ENCODE data around the gene COL23A1.

The COL23A1 gene

DNA sequence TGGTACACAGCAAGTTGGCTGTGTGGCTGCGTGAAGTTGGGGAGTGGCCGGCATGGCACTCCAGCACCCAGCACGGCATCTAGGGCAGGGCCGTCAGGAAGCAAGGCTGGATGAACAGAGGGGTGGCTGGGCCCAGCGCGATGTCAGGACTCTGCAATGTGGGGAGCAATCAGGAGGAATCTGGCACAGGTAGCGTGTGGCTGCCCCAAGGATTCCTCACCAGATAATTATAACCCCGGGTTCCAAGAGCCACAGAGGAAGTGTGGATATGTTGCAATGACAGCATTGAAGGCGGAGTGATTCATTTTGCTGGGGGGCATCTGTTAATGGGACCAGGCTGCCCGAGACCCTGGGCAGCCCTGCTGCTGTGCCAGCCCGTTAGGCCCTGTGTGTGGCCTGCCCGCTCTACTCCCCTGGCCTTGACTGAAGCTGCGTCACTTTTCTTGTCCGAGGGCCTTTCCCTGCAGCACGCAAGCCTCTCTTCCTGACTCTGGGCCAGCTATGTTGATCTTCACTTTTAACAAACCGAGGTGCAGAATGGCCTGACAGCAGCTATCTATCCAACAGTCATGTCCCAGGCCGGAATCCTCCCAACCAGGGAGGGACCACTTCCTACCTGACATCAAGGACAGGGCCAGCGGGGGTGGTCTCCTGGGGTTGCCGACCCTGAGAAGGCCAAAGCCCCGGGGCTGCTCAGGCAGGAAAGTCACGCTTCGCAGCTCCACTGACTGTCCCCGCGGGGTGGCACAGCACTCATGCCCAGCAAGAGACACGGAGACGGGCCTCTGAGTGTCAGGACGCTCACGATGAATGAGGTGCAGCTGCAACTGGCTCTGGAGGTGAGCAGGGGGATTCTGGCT lies 239.6 kb downstream of the COL23A1 start:
- no peak for DNase-seq

DNA sequence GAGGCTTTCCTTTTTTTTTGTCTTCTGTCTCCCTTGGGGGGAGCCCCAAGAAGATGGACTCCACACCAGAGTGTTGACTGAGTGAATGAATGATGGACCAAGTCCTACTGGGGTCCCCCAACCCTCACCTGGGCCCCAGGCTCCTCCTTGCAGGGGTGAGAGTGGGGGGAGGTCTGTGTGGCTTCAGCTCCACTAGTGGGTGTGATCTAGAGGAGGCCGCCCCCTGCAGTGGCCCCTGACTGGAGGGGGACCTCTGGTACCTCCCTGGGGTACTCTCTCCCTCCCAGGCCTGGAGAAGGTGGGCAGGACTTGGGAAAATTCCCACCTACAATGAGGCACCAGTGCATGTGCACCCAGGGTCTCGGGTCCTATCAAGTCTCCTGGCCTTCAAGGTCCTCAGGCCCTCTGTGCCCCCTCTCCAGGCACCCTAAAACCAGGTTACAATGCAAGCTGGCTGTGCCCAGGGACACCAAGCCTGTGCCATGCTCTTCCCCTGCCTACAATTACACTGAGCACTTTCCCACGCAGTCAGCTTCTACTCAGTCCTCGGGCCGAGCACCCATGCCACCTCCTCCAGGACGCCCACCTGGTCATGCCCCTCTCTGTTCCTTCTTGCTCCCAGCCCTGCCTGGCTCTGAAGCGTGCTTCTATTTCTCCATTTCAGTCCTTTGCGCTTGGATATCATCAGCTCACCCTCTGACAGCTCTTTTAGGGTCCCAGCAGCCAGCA lies 240.4 kb downstream of the COL23A1 start:
- no peak for DNase-seq

DNA sequence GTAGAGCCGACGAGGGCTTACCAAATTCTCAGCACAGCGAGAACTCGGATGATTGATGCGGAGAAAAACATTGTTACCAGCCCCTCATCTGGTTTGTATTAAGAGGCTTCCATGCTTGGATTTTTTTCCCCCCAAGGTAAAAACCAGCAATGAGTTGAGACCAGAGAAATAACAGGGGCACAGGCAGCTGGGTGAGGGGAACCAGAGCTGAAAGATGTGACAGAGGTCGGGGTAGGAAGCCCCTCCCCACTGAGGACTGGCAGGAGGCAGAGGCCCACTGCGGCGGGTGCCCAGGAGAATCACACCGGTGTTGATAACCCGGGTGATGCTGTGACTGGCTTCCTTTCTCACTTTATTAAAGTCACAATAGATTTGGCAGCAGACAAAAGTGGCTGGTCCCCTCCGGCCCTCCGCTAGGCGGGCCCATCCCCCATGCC lies 241.1 kb downstream of the COL23A1 start:
- DNase-seq, result no peak

DNA sequence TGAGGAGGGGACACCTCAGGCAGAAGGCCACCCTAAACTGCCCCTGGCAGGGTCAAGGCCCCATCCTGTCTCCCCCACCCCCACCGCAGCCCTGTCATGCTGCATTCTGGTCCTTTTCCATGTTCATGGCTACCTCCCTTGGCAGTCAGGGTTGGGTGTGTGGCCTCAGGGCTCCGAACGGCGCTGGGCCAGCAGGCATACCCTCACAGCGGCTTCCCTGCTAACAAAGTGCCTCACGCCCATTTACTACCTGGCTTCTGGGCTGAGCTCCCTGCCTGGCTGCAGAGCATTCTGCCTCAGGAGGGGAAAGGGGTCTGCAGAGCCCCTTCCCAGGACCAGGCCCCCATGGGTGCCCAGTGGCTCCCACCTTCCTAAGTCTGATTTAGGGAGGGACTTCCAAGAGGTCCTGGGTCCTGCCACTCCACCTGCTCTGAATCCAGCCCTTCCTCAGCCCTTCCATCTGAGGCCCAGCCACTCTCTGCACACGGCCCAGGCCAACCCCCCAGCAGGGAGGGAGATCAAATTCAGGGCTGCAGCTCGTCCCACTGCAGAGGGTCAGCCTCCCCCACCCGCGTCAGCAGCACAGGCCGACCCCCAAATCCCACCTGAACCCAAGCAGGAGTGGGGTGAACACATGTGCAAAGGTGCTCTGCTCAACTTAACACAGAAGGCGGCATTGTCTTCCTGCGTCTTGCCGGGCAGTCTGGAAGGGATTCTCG lies 241.7 kb downstream of the COL23A1 start:
- no peak for DNase-seq

DNA sequence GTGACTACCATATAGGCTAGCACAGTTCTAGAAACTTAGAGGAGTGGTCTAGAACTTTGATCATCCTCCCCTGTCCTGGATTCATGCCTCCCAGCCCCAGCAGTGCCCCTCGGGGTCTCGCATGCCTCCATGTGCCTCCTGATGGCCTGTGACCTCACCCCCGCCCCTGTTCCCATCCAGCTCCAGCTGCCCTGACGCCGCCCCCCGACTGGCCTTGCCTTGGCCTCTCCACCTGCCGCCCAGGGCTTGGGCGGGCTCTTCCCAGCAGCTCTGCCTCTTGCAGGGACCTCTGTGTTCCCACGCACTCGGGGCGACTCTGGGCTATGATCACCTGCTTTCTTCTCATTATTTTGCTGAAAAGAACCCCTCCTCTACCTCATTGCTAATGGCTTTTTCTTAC lies 242.2 kb downstream of the COL23A1 start:
- DNase-seq, result no peak

DNA sequence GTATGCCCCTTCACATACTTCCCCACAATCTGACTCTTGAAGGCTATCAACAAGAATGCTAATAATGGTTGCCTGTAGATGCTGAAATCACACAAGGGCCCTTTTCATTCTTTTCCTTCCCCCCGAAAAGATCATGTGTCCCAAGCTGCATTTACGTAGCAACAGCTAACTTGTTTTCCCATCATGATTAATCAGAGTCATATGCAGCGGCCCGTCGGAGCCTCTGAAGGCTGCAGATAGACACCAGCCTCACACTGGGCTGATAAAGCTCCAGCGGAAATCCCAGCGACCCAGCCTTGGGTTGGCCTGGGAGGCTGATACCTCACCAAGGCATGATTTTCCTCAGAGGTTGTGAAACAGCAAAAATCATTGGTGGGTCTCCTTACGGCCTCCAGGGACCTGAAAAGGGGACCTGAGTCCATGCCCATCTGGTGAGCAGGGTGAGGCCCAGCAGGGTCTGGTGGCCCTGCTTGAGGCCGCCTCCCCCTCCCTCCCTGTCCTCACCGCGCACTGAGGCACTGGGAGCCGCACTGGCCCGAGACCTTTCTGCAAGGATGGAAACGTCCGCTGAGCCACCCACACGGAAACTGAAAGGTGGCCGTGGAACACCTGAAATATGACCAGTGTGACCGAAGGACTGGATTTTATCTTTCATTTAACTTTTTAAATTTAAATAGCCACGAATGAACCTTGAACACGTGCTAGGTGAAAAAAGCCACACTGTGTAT lies 243.4 kb downstream of the COL23A1 start:
- DNase-seq, result no peak

DNA sequence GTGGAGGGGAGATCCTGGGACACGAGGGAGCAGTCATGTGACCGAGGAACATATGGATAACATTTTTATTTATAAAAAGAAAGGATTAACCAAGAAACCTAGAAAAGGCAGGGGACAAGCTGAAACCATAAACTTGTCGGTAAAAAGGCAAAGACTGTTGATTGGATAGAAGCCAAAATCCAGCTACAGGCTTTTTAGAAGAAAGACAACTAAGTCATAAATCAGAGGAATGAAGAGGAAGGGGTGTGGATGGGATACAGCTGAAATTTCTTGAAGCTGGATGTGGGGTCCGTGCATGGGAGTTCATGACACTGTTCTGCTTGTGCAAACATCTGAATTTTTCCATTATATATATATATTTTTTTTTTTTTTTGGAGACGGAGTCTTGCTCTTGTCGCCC lies 246.9 kb downstream of the COL23A1 start:
- DNase-seq, result no peak

DNA sequence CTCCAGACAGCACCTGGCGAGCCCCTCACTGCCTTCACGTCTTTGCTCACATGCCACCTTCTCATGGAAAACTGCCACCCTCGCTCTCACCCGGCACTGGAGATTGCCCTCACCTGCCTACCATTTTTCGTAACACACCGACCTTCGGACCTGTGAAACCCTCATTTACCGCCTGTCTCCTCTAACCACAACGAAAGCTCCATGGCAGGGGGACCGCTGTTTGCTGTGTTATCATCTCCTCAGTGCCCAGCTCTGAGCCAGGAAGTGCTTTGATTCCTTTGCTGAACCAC lies 248.4 kb downstream of the COL23A1 start:
- no peak for DNase-seq

DNA sequence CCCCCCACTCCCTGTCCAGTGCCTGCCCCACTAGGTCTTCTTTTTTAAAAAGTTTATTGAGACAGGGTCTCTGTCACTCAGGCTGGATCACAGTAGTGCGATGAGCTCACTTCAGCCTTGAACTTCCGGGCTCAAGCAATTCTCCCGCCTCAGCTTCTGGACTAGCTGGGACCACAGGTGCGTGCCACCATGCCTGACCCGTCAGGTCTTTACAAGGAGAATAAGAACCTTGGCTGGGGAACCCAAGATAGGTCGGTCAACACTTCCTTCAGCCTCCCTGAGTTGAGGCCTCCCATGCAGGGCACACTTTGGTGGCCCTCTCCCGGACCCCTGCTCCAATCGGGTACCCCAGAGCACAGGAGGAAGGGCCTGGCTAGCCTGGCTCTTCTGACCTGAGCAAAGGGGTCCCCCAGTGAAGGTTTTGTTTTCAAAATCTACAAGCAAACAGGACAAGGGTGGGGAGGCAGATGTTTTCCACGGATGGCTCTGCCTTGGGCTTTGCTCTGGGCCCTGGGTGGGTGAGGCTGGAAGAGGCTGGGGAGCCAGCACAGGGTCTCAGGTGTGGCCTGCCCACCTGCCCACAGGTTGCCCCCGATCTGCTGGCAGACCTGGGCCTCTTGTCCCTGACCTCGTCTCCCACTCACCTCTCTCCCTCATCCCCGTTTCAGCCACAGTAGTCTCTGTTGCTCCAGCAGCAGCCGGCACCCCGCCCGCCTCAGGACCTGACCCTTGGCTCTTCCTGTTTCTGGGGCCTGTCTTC lies 248.9 kb downstream of the COL23A1 start:
- no peak for DNase-seq

DNA sequence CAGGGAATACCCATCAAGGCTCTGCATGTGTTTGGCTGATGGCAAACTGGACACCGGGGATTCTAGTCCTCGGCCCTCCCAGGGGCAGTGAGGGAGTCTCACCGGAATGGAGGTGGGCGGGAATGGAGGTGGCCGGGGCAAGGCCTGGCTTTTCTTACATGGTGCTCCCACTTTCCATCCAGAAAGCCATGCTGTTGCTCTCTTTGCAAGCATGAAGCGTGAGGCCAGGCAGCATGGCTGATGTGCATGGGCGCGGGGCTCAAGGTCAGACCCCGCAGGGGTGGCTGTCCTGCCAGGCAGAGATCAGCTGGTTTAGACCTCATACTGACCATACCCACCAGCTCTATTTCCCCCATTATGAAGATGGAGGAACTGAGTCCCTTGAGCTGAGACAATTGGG lies 249.6 kb downstream of the COL23A1 start:
- no peak for DNase-seq

DNA sequence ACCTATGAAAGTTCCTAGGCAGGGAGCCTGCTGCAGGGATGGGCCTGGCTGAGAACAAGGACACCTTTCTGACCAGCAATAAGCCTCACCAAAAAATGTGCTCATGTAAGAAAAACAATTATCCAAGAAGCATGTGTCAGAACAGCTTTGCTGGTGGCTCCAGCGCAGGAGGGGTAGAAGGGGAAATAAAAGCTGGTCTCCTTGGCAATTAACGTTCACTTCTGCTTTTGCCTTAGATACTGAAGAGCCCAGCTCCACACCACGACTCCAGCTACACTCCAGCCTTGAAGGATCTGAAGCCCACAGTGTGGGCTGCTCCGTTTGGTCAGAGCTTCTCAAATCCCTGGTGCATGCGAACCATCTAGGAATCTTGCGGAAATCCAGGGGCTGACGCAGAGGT lies 250.0 kb downstream of the COL23A1 start:
- no peak for DNase-seq

DNA sequence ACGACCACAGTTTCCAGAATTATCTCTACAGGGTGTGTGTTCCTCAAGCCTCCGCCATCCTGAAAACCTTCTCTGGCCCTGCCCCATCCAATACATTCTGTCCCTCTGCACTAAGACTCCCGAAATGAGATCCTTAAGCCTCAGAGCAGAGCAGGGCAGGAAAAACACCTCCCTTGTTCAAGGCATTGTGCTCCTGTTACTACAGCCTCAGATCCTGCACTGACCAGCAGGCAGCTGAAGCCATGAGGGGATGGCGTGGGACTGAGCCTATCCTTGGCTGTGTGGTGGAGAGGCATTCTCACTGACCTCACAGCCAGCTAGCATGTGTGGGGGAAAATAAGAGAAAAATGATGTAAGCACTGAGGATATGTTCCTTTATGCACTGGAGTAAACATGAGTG lies 250.9 kb downstream of the COL23A1 start:
- no peak for DNase-seq

DNA sequence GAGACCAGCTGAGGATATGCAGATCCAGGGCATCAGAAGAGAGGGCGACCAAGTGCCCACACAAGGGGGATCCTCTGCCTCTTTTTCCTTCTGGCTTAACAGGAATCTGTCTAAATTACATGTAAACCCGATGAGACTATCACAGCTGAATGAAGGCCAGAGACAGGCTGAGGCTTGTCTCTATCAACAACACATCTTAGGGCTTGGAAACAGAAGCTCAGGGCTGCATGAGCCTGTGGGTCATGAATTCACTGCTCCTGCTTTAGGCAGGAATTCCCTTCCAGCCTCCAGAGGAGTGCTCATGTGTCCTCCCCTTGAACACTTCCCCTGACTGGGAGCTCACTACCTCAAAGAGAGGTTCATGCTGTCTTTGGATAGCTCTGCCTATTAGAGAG lies 251.4 kb downstream of the COL23A1 start:
- DNase-seq, result no peak

DNA sequence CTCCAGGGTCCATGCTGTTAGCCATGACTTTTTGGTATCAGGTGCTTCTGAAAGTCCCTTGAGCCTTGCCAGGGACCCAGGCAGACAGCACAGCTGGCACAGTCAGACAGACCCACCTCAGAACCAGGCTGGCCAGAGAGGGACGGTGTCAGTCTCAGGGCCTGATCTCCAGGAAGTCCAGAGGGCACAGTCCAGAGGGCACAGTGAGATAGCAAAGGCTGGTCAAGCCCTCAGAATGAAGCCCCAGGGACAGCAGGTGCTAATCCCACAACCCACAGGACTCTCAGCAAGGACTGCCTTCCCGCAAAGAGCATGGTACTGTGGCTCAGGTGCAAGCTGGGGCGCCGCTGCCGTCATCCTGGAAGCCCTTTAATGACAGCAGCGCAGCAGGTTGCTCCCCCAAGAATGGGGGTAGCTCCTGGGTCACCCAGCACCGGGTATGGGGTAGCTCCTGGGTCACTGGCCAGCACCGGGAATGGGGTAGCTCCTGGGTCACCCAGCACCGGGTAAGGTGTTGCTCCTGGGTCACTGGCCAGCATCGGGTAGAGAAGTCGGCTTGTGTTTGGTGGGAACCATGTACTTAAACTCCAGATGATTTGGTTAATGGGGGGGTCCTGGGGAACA lies 252.0 kb downstream of the COL23A1 start:
- no peak for DNase-seq

DNA sequence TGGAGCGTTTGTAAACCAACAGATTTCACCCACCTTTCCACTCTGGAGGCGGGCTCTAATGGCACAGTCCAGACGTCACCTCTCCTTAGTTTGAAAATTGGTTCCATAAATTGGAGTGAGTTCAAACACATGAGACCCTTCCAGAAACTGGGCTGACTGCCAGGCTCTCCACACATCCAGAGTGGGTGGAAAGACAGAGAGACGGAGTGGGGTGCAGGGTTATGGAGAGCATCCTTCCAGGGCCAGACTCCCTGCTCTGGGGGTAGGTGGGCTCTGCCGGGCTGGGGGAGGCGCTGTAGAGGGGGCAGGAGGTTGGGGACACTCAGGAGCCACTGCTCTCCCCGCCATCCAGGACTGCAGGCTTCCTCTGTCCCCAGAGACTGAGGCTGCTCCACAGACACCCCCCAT lies 252.9 kb downstream of the COL23A1 start:
- no peak for DNase-seq

DNA sequence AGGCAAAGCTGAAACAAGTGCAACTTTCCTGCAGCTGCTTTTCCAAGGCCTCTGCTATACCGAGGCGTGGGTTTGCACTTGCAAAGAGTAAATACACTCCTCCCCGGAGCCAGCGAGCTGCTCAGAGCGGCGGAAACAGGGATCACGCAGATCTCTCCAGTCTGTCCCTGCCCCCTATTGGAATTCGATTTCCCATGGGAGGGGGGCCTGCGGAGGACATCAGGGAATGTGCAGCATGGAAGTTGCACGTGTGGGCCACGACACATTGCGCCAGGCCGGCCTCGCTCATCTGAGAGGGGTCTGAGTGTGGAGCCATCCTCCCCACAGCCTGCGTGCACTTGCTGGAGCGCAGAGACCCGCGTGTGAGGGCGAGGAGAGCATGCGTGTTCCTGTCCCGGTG lies 253.3 kb downstream of the COL23A1 start:
- no peak for DNase-seq

DNA sequence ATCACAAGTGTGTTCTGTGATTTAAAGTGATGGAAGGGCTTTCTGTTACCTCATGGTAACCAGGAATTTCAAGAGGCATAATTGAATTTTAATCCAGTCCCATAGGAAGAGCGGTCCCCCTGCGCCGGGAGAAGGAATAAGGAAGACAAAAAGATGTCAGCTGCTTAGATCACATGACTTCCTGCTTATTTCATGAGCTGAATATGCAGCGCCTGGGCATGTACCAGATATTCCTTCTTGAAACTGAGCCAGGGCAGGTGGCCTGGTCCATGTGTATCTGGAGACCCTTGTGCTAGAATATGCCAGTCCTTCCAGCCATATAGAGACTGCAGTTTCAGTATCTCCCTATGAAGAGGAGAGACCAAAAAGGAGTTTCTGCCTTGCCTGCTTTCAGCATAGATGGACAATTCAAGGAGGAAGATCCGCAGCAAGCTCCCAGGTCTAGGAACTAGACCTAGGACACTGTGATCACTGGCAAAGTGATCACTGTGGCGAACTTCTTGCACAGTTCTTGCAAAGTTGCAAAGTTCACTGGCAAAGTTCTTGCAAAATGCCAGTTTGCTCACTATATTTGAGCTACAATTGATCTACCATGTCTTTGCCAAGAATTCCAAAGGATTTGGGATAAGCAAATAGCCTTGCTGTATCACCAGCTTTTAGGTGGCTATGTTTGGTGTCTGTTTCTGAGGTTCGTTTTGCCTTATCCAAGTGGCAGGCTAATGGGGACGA lies 254.7 kb downstream of the COL23A1 start:
- no peak for DNase-seq

DNA sequence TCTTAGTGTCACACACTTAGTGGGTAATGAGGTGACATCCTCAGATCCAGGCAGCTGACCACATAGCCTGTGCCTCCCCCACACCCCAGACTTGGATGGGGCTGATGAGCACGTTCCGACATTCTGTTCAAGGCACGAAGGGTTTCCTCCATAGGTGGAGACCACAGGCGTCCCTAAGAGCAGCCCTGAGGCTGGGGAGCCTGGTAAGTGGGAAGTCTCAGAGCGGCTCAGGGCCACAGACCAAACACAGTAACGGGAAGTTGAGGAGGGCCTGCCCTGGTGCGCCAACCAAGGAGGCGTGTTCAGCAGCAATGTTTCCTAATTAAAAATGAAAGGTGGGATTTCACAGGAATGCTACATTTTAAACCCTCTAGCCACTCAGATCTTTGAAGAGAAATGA lies 255.3 kb downstream of the COL23A1 start:
- DNase-seq, result no peak

DNA sequence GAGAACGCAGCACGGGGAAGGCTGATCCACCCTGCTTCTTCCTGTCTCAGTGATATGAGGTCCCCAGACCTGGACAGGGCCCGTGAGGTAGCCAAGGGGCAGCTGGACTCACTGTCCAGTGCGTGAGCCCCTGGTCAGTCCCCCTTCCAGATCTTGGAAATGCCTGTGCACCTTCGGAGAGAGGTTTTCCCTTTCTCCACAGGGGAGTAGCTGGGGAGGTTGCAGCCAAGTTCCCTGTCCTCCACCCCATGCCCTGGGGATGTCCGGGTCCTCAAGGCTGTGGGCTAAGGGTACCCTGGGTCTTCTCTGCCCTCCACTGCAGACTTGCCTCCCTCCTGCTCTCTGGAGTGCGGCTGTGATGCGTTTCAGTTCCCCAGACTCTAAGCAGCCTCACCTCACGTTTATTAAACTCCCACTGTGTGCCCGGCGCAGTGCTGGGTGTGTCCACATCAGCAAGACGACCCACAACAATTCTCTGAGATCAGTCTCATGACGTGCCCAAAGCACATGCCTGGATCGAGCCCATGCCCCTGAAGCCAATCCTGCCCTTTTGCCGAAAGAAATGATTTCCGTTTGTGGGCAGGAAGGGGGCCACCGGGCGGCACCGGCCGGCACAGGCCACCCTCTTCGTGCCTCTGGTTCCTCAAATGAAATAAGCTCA lies 256.2 kb downstream of the COL23A1 start:
- no peak for DNase-seq

DNA sequence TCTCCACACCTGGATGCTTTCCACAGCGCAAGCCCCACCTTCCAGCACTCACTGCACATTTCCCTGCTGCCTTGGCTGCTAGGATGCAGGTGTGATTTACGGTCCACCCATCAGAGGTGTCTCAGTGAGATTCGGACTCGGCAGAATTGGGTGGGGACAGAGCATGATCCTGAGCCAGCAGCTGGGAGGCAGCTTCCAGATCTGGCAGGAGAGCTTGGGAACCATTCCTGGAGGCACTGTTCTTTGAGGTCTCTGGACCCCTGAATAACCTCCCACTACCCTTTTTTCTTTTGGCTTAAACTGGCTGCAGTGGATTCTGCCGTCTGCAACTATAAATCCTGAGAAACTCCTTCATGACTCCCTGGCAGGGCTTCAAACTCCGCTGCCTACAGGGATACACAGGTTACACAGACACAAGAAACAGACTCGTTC lies 258.0 kb downstream of the COL23A1 start:
- DNase-seq, result no peak

Measured in NCI-H82 (cell line).